AG09309 (cell line): ENCODE data around the gene ATG10.

ENCODE experiments used
- DNase-seq: peaks from one replicate; pipeline ENCODE4 v3.0.0-alpha.2; 2010; ENCODE audit warnings: low read depth
- H3K4me3 ChIP-seq: 2 replicates; pipeline ENCODE4 v1.5.1; 2011; ENCODE audit warnings: mild to moderate bottlenecking, low read depth, low read length, moderate library complexity; ENCODE audit not compliant: control insufficient read depth
- CTCF ChIP-seq: IDR thresholded peaks from 2 replicates; pipeline ENCODE4 v1.5.1; 2011; ENCODE audit warnings: mild to moderate bottlenecking, low read depth, low read length, inconsistent platforms; ENCODE audit not compliant: insufficient read depth, control insufficient read depth; ENCODE audit errors: missing control alignments

Gene ATG10

DNA sequence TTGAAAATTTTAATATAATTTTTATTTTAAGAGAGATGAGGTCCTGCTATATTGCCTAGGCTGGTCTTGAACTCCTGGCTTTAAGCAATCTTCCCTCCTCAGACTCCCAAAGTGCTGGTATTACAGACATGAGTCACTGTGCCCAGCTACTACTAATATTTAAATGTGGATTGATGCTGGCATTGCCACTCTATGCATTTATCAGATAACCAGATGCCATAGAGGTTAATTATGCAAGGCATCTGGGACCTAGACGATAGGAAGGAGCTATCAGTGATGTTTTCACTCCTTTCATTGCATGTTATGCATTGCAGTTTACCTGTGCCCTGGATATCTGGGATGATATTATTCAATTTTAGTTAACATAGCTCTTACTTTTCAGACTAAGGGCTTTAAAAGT, 179.4 kb downstream of the ATG10 start:
- no peak for DNase-seq
- no peak for TF ChIP-seq CTCF

GRCh38 chr5:82151662-82152061, 179.8 kb downstream of the ATG10 start:
- no peak overlapping the region for H3K4me3 ChIP-seq
- no peak for DNase-seq
- no peak for TF ChIP-seq CTCF

More for the DNA sequence above, 179.4 kb downstream of the ATG10 start:
- H3K4me3 ChIP-seq, result no peak overlapping the region

- no peak overlapping the region for H3K4me3 ChIP-seq
- no peak for TF ChIP-seq CTCF
- DNase-seq, result no peak
Observed at GRCh38 chr5:82152978-82153481, 181.2 kb downstream of the ATG10 start.

- no peak overlapping the region for H3K4me3 ChIP-seq
- DNase-seq, result no peak
- TF ChIP-seq CTCF, result no peak
Observed at GRCh38 chr5:82154776-82155175, 183.0 kb downstream of the ATG10 start.

DNA sequence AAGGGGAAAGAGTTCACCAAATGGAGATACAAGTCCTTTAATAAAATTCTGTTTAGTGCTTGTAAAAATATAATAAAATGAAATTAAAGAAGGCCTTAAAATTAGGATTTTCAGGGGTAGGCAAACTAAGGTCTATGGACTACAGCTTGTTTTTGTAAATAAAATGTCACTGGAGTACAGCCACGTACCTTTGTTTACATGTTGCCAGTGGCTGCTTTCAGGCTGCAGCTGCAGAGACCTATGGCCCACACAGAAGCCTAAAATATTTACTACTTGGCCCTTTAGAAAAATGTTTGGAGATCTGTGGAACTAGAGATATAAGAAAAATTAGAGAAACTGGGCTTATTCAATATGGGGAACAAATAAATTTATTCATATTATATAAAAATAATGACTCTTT, 183.5 kb downstream of the ATG10 start:
- no peak for TF ChIP-seq CTCF
- H3K4me3 ChIP-seq, result no peak overlapping the region
- DNase-seq, result no peak

- DNase-seq, result no peak
- no peak overlapping the region for H3K4me3 ChIP-seq
- TF ChIP-seq CTCF, result no peak
Observed at GRCh38 chr5:82156874-82157273, 185.1 kb downstream of the ATG10 start.
